T-helper 1 cell treated with Interleukin-12 subunit alpha and Interleukin-12 subunit beta and Interleukin-4 antibody, amounts not matched to agents 30 μg/mL and 1 μg/mL, for 36 hours (primary cell): ENCODE results near the gene CELF1.

Experiments
- H3K27ac Mint-ChIP-seq: one replicate; pipeline ENCODE4 v1.8.0; 2021; ENCODE audit warnings: mild to moderate bottlenecking, mixed read lengths
- H3K27me3 Mint-ChIP-seq: one replicate; pipeline ENCODE4 v1.8.0; 2021; ENCODE audit warnings: low read depth, mixed read lengths
- H3K36me3 Mint-ChIP-seq: one replicate; pipeline ENCODE4 v1.8.0; 2021; ENCODE audit warnings: low read depth, mixed read lengths
- H3K4me1 Mint-ChIP-seq: one replicate; pipeline ENCODE4 v1.8.0; 2021; ENCODE audit warnings: low read depth, mixed read lengths
- H3K4me3 Mint-ChIP-seq: one replicate; pipeline ENCODE4 v1.8.0; 2021; ENCODE audit warnings: mild to moderate bottlenecking, moderate library complexity, mixed read lengths
- H3K9me3 Mint-ChIP-seq: one replicate; pipeline ENCODE4 v1.8.0; 2021; ENCODE audit warnings: mixed read lengths

Gene CELF1

GRCh38 chr11:47587039-47587716 lies 34.2 kb upstream of the CELF1 start:
- H3K4me1 Mint-ChIP-seq = peaks cover 14% of the 10 kb centered on the region
- no peak overlapping the region for H3K4me3 Mint-ChIP-seq
- no peak overlapping the region for H3K27ac Mint-ChIP-seq
- peaks cover 15% of the 10 kb centered on the region for H3K36me3 Mint-ChIP-seq
- no peaks in the 10 kb centered on the region for H3K27me3 Mint-ChIP-seq
- no peaks in the 10 kb centered on the region for H3K9me3 Mint-ChIP-seq

GRCh38 chr11:47586098-47586855 lies 33.3 kb upstream of the CELF1 start, which contains the start of gene FAM180B:
FAM180B (plus strand) TSS chr11:47586678; CDS start chr11:47586769, 91 bp downstream.
- H3K9me3 Mint-ChIP-seq = no peaks in the 10 kb centered on the region
- no peak within 1 kb of the TSS for H3K4me3 Mint-ChIP-seq
- no peaks in the 10 kb centered on the region for H3K27me3 Mint-ChIP-seq
- H3K36me3 Mint-ChIP-seq = peaks cover 20% of the 10 kb centered on the region
- no peak within 1 kb of the TSS for H3K27ac Mint-ChIP-seq
- peaks cover 6% of the 10 kb centered on the region for H3K4me1 Mint-ChIP-seq

- Mint-ChIP-seq H3K27me3 (no peaks in the 10 kb centered on the region), H3K4me3 (no peak overlapping the region), H3K4me1 (peaks cover 14% of the 10 kb centered on the region), H3K36me3 (peaks cover 25% of the 10 kb centered on the region), H3K9me3 (no peaks in the 10 kb centered on the region), H3K27ac (no peak overlapping the region)
Observed at GRCh38 chr11:47583844-47584243, 30.9 kb upstream of the CELF1 start.

- H3K4me3 Mint-ChIP-seq = peak within 1 kb of the TSS; percentile 99
- H3K36me3 Mint-ChIP-seq = peaks cover 39% of the 10 kb centered on the region
- H3K9me3 Mint-ChIP-seq = no peaks in the 10 kb centered on the region
- peaks cover 26% of the 10 kb centered on the region for H3K4me1 Mint-ChIP-seq
- no peaks in the 10 kb centered on the region for H3K27me3 Mint-ChIP-seq
- H3K27ac Mint-ChIP-seq = peak within 1 kb of the TSS; percentile 98
Observed at GRCh38 chr11:47578524-47579494, 25.9 kb upstream of the CELF1 start, which contains the start of the genes KBTBD4 and NDUFS3. KBTBD4 (minus strand) TSS chr11:47578970; CDS start chr11:47578951, 19 bp downstream. NDUFS3 (plus strand) TSS chr11:47579074; CDS start chr11:47579092, 18 bp downstream.

GRCh38 chr11:47577460-47578041 lies 24.6 kb upstream of the CELF1 start:
- Mint-ChIP-seq H3K4me3 (peak overlapping the region; percentile 99), H3K4me1 (peaks cover 25% of the 10 kb centered on the region), H3K9me3 (no peaks in the 10 kb centered on the region), H3K27ac (no peak overlapping the region), H3K36me3 (peaks cover 43% of the 10 kb centered on the region), H3K27me3 (no peaks in the 10 kb centered on the region)

- H3K4me1 Mint-ChIP-seq = peaks cover 18% of the 10 kb centered on the region
Observed at GRCh38 chr11:47573321-47573720, 20.4 kb upstream of the CELF1 start.

GRCh38 chr11:47572715-47573255 lies 19.9 kb upstream of the CELF1 start:
- Mint-ChIP-seq H3K36me3 (peaks cover 46% of the 10 kb centered on the region), H3K4me1 (peaks cover 15% of the 10 kb centered on the region)

More at GRCh38 chr11:47573321-47573720, 20.4 kb upstream of the CELF1 start:
- Mint-ChIP-seq H3K27me3 (no peaks in the 10 kb centered on the region), H3K9me3 (no peaks in the 10 kb centered on the region), H3K36me3 (peaks cover 46% of the 10 kb centered on the region), H3K27ac (no peak overlapping the region), H3K4me3 (no peak overlapping the region)

GRCh38 chr11:47571895-47572294 lies 19.0 kb upstream of the CELF1 start:
- H3K9me3 Mint-ChIP-seq = no peaks in the 10 kb centered on the region
- H3K4me3 Mint-ChIP-seq = no peak overlapping the region
- no peaks in the 10 kb centered on the region for H3K27me3 Mint-ChIP-seq
- H3K36me3 Mint-ChIP-seq = peaks cover 42% of the 10 kb centered on the region
- H3K4me1 Mint-ChIP-seq = peaks cover 10% of the 10 kb centered on the region
- H3K27ac Mint-ChIP-seq = no peak overlapping the region

More at GRCh38 chr11:47572715-47573255, 19.9 kb upstream of the CELF1 start:
- H3K27ac Mint-ChIP-seq = no peak overlapping the region
- no peaks in the 10 kb centered on the region for H3K27me3 Mint-ChIP-seq
- no peaks in the 10 kb centered on the region for H3K9me3 Mint-ChIP-seq
- no peak overlapping the region for H3K4me3 Mint-ChIP-seq

GRCh38 chr11:47571357-47571729 lies 18.4 kb upstream of the CELF1 start:
- H3K9me3 Mint-ChIP-seq = no peaks in the 10 kb centered on the region
- no peak overlapping the region for H3K4me3 Mint-ChIP-seq
- H3K27ac Mint-ChIP-seq = no peak overlapping the region
- no peaks in the 10 kb centered on the region for H3K27me3 Mint-ChIP-seq
- H3K36me3 Mint-ChIP-seq = peaks cover 38% of the 10 kb centered on the region
- peaks cover 15% of the 10 kb centered on the region for H3K4me1 Mint-ChIP-seq

GRCh38 chr11:47570651-47571356 lies 17.9 kb upstream of the CELF1 start:
- no peaks in the 10 kb centered on the region for H3K9me3 Mint-ChIP-seq
- no peak overlapping the region for H3K27ac Mint-ChIP-seq

GRCh38 chr11:47569646-47570045 lies 16.7 kb upstream of the CELF1 start:
- H3K4me3 Mint-ChIP-seq = no peak overlapping the region
- H3K27ac Mint-ChIP-seq = no peak overlapping the region
- H3K9me3 Mint-ChIP-seq = no peaks in the 10 kb centered on the region
- H3K36me3 Mint-ChIP-seq = peaks cover 33% of the 10 kb centered on the region
- peaks cover 14% of the 10 kb centered on the region for H3K4me1 Mint-ChIP-seq
- H3K27me3 Mint-ChIP-seq = no peaks in the 10 kb centered on the region

More at GRCh38 chr11:47570651-47571356, 17.9 kb upstream of the CELF1 start:
- peaks cover 36% of the 10 kb centered on the region for H3K36me3 Mint-ChIP-seq
- H3K4me3 Mint-ChIP-seq = no peak overlapping the region
- H3K27me3 Mint-ChIP-seq = no peaks in the 10 kb centered on the region
- peaks cover 15% of the 10 kb centered on the region for H3K4me1 Mint-ChIP-seq

- H3K27ac Mint-ChIP-seq = peak overlapping the region; percentile 65
- peaks cover 6% of the 10 kb centered on the region for H3K4me1 Mint-ChIP-seq
- H3K36me3 Mint-ChIP-seq = peaks cover 12% of the 10 kb centered on the region
- no peaks in the 10 kb centered on the region for H3K27me3 Mint-ChIP-seq
- H3K9me3 Mint-ChIP-seq = no peaks in the 10 kb centered on the region
- H3K4me3 Mint-ChIP-seq = peak overlapping the region; percentile 81
Observed at GRCh38 chr11:47566149-47566698, 13.3 kb upstream of the CELF1 start.
